ENCODE results near the gene GAS6. TPM values are rescaled to one million over a fixed set of nuclear protein-coding genes. Genes with fewer than 3 reads are reported as not detected.

Gene GAS6
- total RNA-seq, 1 donor from 2014 or later, result 215 TPM

DNA sequence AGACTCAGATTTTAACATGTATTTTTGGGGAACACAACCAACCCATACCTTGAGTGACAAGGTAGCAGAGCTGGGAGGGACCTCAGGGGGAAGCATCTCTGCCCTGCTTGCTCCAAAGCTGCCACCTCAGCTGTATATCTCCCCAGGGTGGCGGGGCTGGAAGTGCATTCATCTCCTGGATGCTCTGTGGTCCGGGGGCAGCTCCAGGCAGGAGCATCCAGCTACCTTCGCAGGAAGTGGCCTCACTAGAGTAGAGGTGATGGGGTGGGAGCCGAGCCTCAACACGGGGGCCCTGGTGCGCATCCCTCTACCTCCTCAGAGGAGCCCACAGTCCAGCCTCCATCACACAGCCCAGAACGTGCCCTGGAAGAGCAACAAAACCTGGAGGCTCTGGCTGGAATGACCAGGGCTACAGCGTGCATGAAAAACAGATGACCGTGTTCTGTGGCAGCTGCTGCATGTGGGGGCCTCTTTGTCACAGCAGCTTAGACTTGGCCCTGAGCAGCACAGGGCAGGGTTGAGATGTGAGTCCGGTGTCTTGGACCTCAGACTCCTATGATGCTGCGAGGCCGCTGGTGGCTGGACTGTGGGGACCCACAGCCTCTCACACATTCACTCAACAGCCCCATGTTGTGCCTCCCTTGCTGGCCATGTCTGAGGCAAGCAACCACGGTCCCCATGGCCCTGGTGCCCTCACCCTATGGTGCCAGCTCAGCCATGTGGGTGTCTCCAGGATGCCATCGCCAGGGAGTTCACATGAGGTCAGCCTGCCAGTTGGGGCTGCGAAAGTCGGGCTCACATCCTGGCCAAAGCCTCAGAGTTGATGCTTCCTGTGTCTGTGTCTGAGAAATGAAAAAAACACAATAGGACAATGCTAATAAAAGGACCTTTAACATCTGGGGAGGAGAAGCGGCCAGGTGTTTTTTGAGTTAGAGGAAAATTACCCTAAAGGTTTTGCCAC, 17.1 kb upstream of the GAS6 start:
- no peaks in the 10 kb centered on the region for H3K9me3 ChIP-seq
- no peaks in the 10 kb centered on the region for H3K36me3 ChIP-seq
- no peaks in the 10 kb centered on the region for H3K27me3 ChIP-seq
- H3K27ac ChIP-seq, result peak overlapping the region; percentile 50
- no peak for TF ChIP-seq POLR2A (IDR thresholded peaks at IDR 0.05)
- TF ChIP-seq, protein P1, sequence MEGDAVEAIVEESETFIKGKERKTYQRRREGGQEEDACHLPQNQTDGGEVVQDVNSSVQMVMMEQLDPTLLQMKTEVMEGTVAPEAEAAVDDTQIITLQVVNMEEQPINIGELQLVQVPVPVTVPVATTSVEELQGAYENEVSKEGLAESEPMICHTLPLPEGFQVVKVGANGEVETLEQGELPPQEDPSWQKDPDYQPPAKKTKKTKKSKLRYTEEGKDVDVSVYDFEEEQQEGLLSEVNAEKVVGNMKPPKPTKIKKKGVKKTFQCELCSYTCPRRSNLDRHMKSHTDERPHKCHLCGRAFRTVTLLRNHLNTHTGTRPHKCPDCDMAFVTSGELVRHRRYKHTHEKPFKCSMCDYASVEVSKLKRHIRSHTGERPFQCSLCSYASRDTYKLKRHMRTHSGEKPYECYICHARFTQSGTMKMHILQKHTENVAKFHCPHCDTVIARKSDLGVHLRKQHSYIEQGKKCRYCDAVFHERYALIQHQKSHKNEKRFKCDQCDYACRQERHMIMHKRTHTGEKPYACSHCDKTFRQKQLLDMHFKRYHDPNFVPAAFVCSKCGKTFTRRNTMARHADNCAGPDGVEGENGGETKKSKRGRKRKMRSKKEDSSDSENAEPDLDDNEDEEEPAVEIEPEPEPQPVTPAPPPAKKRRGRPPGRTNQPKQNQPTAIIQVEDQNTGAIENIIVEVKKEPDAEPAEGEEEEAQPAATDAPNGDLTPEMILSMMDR (IDR thresholded peaks at IDR 0.05), result no peak
- no peak for TF ChIP-seq POLR2AphosphoS5 (IDR thresholded peaks at IDR 0.05; ENCODE audit: insufficient read depth in 1 of 2, low read depth in 1 of 2)
- H3K4me3 ChIP-seq, result no peak overlapping the region
- intact Hi-C loops (cut with DNase I), result no loop called here
- H3K4me1 ChIP-seq, result peaks cover 22% of the 10 kb centered on the region
- peak; percentile 61 to 82 for DNase-seq (ENCODE audit: extremely low spot score in 2 of 2)

DNA sequence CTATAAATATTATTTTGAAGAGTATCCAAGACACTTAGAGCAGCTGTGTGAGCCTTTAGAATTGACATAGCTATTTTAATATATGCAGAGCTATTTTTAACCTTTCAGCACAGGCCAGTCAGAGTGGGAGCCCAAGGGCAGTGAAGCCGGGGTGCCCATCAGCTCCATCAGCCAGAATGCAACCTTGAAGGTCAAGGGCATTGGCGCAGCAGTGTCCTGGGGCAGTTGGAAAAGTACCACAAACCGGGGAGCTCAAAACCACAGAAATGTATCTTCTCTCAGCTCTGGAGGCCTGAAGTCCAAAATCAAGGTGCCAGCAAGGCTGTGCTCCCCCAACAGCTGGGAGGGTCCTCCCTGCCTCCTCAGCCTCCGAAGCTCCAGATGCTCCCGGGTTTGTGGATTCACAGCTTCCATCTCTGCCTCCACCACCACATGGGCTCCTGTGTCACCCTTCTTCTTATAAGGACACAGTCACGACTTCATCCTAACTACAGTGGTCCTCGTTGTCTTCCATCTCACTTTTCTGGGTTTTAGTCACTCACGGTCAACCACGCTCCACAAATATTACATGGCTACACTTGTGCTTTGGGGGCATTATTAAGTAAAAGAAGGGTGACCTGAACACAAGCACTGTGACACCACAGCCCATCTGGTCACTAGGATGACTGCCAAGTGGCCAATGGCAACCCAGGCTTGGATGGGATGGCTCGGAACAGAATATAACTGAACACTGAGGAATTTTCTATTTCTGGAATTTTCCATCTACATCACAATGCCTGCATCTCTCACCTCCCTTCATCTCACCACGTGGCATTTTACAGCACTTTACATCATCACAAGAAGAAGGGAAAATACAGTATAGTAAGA, 15.9 kb upstream of the GAS6 start:
- H3K4me1 ChIP-seq, result peaks cover 22% of the 10 kb centered on the region
- no peak for TF ChIP-seq POLR2A (IDR thresholded peaks at IDR 0.05)
- no peak for TF ChIP-seq POLR2AphosphoS5 (IDR thresholded peaks at IDR 0.05; ENCODE audit: insufficient read depth in 1 of 2, low read depth in 1 of 2)
- TF ChIP-seq, protein P1 (IDR thresholded peaks at IDR 0.05), result no peak

DNA sequence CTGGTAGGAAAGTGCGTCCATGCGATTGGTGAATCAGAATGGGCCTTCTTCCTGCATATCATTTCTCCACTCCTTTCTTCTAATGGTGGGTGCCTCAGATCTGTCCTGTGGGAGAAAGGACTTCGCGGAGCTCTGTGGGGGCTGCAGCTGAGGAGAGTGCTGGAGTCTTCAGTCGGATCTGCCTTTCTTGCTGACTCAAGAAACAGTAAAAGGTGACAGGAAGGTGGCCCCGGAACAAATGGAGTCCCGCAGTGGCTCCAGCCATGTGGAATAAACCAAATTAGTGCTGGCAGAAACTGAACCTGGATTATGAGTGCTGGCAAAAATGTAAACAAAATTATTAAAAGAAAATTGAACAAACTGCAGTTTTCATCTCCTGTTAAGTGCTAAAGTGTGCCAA, 15.1 kb upstream of the GAS6 start:
- Histone ChIP-seq H3K9me3 (no peaks in the 10 kb centered on the region), H3K27ac (no peak overlapping the region), H3K4me3 (no peak overlapping the region), H3K4me1 (peaks cover 22% of the 10 kb centered on the region), H3K27me3 (no peaks in the 10 kb centered on the region), H3K36me3 (no peaks in the 10 kb centered on the region)
- no peak for TF ChIP-seq POLR2AphosphoS5 (IDR thresholded peaks at IDR 0.05; ENCODE audit: insufficient read depth in 1 of 2, low read depth in 1 of 2)
- TF ChIP-seq, protein P1 (IDR thresholded peaks at IDR 0.05), result no peak
- TF ChIP-seq POLR2A (IDR thresholded peaks at IDR 0.05), result no peak
- DNase-seq (ENCODE audit: extremely low spot score in 2 of 2), result peak; percentile 37 to 85
- intact Hi-C loops (cut with DNase I), result no loop called here

More for the DNA sequence above, 15.9 kb upstream of the GAS6 start:
- peak; percentile 37 to 67 for DNase-seq (ENCODE audit: extremely low spot score in 2 of 2)
- H3K4me3 ChIP-seq, result no peak overlapping the region
- no peak overlapping the region for H3K27ac ChIP-seq
- H3K9me3 ChIP-seq, result no peaks in the 10 kb centered on the region
- no peaks in the 10 kb centered on the region for H3K27me3 ChIP-seq
- H3K36me3 ChIP-seq, result no peaks in the 10 kb centered on the region
- intact Hi-C loops (cut with DNase I), result no loop called here

DNA sequence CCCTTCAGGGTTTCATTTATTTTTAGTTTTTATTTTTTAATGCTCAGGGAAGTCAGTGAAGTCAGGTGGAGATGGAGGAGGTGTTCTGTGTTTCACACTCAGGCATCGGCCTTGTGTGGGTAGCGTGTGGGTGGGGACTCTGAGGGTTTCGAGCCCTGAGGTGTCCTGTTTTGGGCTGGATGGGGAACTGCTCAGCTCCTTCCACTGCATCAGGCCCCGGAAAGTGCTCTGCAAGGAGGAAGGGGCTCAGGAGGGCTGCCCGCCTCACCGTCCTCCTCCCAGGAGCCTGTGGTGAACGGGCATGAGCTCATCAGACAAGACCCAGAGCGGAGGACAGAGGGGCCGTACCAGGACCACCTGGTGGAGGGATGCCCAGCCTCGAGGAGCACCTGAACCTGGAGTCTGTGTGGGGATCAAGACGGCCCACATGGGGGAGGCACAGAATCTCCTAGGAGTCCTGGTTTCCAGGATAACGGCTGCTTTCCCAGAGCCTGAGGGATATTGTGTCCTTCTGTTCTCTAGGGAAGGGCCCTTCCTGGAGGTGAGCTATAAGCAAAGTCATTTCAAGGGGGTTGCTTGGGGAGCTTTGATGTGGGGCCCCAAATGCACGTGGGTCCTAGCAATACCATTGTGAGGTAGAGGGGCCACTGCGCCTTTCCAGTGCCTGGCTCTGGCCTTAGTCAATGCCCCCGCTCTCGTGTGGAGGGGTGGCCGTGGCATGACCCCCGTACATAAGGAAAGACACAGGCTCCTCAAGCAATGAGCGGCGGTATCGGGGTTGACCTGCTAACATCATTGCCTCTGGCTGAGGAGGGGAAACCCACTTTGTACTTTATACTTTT, 13.5 kb upstream of the GAS6 start:
- no peak overlapping the region for H3K27ac ChIP-seq
- H3K4me1 ChIP-seq, result peaks cover 18% of the 10 kb centered on the region
- TF ChIP-seq POLR2A (IDR thresholded peaks at IDR 0.05) (no peak), POLR2AphosphoS5 (IDR thresholded peaks at IDR 0.05; ENCODE audit: insufficient read depth in 1 of 2, low read depth in 1 of 2) (no peak)
- TF ChIP-seq, protein P1 (IDR thresholded peaks at IDR 0.05), result no peak
- intact Hi-C loops (cut with DNase I), result no loop called here
- no peaks in the 10 kb centered on the region for H3K27me3 ChIP-seq
- no peak overlapping the region for H3K4me3 ChIP-seq
- peak; percentile 52 to 87 for DNase-seq (ENCODE audit: extremely low spot score in 2 of 2)
- H3K9me3 ChIP-seq, result no peaks in the 10 kb centered on the region
- H3K36me3 ChIP-seq, result no peaks in the 10 kb centered on the region
